ENCODE data around the gene DNER. TPM values are rescaled to one million over a fixed set of nuclear protein-coding genes. Genes with fewer than 3 reads are reported as not detected.
"Not testable (repeated sequence)": the region's sequence is repeated elsewhere in the genome, so short reads cannot be mapped to it uniquely, and the experiment has no call there.

DNER gene
- total RNA-seq, 1 donor from 2014 or later, result 1.2 TPM

- Histone ChIP-seq H3K27ac (no peak overlapping the region), H3K4me3 (no peak overlapping the region), H3K9me3 (peaks cover under 1% of the 10 kb centered on the region), H3K4me1 (no peaks in the 10 kb centered on the region), H3K36me3 (no peaks in the 10 kb centered on the region), H3K27me3 (ENCODE audit: low read depth) (no peaks in the 10 kb centered on the region)
- DNase-seq, result no peak
- intact Hi-C loops (cut with DNase I), result no loop called here
- TF ChIP-seq CTCF (IDR thresholded peaks at IDR 0.05), result no peak
- ATAC-seq, result peak in 1 of 2 donors; percentile 17
Measured at GRCh38 chr2:229731916-229732315, 17.6 kb upstream of the DNER start.

GRCh38 chr2:229731363-229731762 is 17.0 kb upstream of the DNER start:
- intact Hi-C loops (cut with DNase I), result no loop called here
- DNase-seq (no peak), ATAC-seq (no peak)
- no peaks in the 10 kb centered on the region for H3K9me3 ChIP-seq
- H3K4me3 ChIP-seq, result no peak overlapping the region
- H3K4me1 ChIP-seq, result no peaks in the 10 kb centered on the region
- H3K36me3 ChIP-seq, result no peaks in the 10 kb centered on the region
- H3K27ac ChIP-seq, result no peak overlapping the region
- no peak for TF ChIP-seq CTCF (IDR thresholded peaks at IDR 0.05)
- H3K27me3 ChIP-seq (ENCODE audit: low read depth), result no peaks in the 10 kb centered on the region

- no peak for ATAC-seq
- DNase-seq, result no peak
- intact Hi-C loops (cut with DNase I), result no loop called here
- H3K27me3 ChIP-seq (ENCODE audit: low read depth), result no peaks in the 10 kb centered on the region
- H3K36me3 ChIP-seq, result no peaks in the 10 kb centered on the region
- H3K4me3 ChIP-seq, result no peak overlapping the region
- H3K4me1 ChIP-seq, result no peaks in the 10 kb centered on the region
- no peaks in the 10 kb centered on the region for H3K9me3 ChIP-seq
- no peak overlapping the region for H3K27ac ChIP-seq
- TF ChIP-seq CTCF (IDR thresholded peaks at IDR 0.05), result no peak
Measured at GRCh38 chr2:229728370-229728769, 14.0 kb upstream of the DNER start.

GRCh38 chr2:229726643-229727042 is 12.3 kb upstream of the DNER start:
- no peak overlapping the region for H3K27ac ChIP-seq
- intact Hi-C loops (cut with DNase I), result no loop called here
- H3K4me3 ChIP-seq, result no peak overlapping the region
- ATAC-seq, result no peak
- H3K27me3 ChIP-seq (ENCODE audit: low read depth), result no peaks in the 10 kb centered on the region
- no peaks in the 10 kb centered on the region for H3K9me3 ChIP-seq
- no peak for DNase-seq
- no peaks in the 10 kb centered on the region for H3K4me1 ChIP-seq
- no peak for TF ChIP-seq CTCF (IDR thresholded peaks at IDR 0.05)
- H3K36me3 ChIP-seq, result no peaks in the 10 kb centered on the region

DNA sequence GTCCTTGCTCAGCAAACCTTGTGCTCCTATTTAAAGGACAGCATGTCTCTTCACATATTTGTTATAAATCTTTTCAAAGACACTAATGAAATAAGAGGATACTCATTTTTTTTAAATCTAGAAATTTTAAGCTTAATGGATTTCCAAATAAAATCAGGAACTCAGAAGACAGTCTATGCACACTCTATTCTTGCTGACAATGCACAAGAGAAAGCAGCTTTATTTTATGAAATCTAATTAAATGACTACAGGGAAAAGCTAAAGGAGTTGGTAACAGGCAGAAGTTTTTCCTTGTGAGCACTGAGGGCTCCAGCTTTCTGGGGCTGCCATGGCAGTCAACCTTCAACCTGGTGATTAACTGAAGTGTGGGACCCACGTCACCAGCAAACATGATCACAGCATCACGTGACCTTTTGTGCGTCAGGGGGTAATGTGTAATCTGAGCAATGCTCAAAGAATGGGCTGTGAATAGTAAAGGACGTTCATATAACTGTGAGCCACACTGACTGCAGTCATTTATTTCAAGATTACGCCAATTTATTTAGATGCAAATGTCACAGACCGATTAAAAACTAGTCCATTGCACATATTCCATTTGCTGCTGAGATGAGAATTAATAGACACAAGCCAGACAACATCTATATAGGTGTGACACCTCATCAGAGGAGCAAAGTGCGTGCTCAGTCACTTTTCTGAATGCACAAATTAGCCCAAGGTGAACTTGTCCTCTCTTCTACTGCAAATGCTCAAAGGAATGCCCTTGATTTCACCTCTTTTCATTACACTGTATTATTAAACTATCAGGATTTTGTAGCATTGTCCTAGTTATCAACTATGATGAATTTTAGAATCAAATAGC is 11.6 kb upstream of the DNER start:
- no peak for ATAC-seq
- H3K27ac ChIP-seq, result no peak overlapping the region
- H3K27me3 ChIP-seq (ENCODE audit: low read depth), result no peaks in the 10 kb centered on the region
- no peak for DNase-seq
- no peak overlapping the region for H3K4me3 ChIP-seq
- H3K9me3 ChIP-seq, result no peaks in the 10 kb centered on the region
- H3K36me3 ChIP-seq, result no peaks in the 10 kb centered on the region
- no peaks in the 10 kb centered on the region for H3K4me1 ChIP-seq
- intact Hi-C loops (cut with DNase I), result no loop called here
- no peak for TF ChIP-seq CTCF (IDR thresholded peaks at IDR 0.05)

DNA sequence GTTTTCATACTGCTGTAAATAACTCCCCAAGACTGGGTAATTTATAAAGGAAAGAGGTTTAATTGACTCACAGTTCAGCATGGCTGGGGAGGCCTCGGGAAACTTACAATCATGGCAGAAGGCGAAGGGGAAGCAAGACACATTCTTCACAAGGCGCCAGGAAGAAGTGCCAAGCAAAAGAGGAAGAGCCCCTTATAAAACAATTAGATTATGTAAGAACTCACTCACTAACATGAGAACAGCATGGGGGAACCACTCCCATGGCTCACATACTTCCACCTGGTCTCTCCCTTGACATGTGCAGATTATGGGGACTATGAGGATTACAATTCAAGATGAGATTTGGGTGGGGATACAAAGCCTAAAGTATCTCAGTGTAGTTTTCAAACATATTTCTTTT is 8.8 kb upstream of the DNER start:
- H3K4me3 ChIP-seq; intact Hi-C loops (cut with DNase I); ATAC-seq: not testable (repeated sequence)

More for the DNA sequence above, 8.8 kb upstream of the DNER start:
- not testable (repeated sequence) for H3K27ac ChIP-seq; H3K27me3 ChIP-seq (ENCODE audit: low read depth); H3K36me3 ChIP-seq; H3K9me3 ChIP-seq; DNase-seq; H3K4me1 ChIP-seq
